Sciatic nerve (tissue), 2 donors: ENCODE results near the gene PCBP2. TPM values are rescaled to one million over a fixed set of nuclear protein-coding genes. Genes with fewer than 3 reads are reported as not detected.

Source experiments
- ATAC-seq: fragments of 200-7000 bp; cut with Tn5 transposase; one replicate; pipeline ENCODE4 v1.9.1; 2020; ENCODE audit warnings: mild to moderate bottlenecking, moderate library complexity
- DNase-seq: peaks from one replicate; pipeline ENCODE4 v3.0.0-alpha.2; 2020; ENCODE audit warnings: low spot score
- intact Hi-C: fragments of 100-400 bp; cut with DNase I; formaldehyde crosslinking; loops from one replicate; pipeline ENCODE4 v1.14.2; 2022
- total RNA-seq: library from RNA; stranded (reverse); fragmentation: NEBNext Ultra II Directional; extraction: Animal tissue kit (Norgen Biotek cat#: 25700); gene quantifications from one replicate; pipeline ENCODE4 v1.2.1, GENCODE V29; 2021
- donor health status: DM: no; HTN: no; CAD: no.
- donor health status: DM: no; HTN: no; CAD: no.

PCBP2 gene
- total RNA-seq, 1 donor from 2014 or later = 772 TPM

DNA sequence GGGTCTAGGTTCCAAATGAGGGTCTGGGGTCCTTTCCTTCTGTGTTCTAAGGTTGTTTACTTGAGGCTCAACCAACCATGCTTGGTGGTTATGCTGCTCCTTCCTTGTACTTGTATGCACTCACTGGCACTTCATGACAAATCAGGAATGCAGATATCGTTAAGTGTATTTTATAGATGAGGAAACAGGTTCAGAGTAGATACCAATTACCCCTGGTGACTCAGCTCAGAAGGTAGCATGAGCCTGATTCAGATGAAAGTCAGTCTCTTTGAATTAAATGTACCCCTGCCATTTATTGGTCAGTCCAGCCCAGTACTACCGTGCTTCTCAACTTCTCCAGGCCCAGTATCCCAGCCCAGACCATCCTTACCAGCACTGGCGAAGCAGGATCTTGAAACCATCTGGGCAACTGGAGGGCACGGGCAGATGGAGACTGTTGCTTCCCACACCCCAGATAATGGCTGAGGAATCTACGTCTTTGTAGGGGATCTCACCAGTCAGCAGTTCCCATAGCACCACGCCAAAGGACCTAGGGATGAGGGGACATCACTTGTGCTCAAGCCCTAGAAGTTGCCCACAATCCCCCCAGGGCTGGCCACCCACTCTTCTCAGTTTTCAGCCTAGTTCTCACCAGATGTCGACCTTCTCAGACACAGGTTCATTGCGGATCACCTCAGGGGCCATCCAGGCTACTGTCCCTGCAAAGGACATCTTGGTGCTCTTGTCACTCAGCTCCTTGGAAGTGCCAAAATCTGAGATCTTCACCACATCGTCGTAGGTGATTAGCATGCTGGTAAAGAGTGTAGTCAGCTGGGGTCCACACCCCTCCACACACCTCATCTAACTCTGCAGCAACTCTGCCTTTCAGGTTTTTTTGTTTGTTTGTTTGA, 33.0 kb downstream of the PCBP2 start:
- intact Hi-C loops = no loop called here
- DNase-seq (peak; percentile 46), ATAC-seq (no peak)

DNA sequence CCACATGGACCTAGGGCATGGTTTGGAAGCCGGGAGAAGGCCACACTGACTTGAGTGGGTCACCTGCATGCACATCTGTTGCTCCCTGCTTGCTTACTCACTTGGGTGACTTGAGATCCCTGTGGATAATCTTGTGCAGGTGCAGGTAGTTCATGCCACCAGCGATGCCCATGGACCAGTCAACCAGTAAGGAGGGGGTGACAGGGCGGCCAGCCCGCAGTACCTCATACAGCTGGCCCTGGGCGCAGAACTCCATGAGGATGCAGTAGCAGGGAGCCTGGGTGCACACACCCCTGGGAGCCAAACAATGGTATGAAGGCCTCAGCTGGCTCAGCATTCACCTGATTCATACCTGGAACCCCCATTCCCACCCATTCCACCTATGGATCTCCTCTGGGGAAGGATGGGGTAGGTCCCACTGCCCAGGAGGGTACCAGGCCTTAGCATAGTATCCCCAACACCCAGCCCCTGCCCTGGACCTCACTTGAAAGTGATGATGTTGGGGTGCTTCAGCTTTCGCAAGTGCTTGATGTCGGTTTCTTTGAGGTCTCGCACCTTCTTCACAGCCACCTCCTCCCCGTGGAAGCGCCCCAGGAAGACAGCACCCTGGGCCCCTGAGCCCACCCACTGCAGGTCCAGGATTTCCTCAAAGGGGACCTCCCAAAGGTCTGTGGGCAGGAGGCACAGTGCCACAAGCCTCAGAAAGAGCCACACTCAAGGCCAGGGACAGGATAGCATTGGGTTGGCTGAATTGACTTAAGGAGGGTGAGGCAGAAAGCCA, 34.2 kb downstream of the PCBP2 start:
- DNase-seq = peak; percentile 57
- no peak for ATAC-seq
- intact Hi-C loops = no loop called here

DNA sequence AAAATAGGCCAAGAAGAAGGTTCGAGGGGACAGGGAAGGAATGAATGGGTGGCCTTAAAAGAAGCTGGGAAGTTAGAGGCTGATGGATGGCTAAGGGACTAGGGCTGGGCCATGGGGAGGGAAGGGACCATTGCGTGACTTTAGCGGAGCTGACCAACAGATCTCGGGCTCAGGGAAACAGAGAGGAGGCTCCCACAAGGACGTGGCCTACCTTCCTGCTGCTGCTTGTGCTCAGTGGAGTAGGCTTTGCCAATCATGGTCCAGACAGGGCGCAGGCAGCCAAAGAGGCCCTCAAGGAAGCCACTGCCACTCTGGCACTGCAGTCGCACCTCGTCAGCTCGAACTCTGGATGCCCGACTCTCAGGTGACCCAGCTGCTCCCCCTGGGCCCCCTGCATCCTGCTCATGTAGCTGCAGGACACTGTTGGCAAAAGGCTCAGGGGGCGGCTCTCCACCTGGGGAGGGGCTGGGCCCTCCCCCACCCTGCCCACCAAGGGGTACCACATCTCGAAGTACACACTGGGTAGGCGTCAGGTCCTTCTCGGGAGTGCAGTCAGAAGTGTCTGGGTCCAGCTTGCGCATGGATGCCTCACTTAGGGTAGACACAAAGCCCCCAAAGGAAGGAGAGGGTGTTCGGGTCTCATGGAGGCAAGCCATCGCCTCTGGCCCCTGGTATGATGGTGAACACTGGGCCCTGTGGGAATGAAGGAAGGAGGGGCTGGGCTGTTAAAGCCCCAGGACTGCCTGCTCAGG, 35.0 kb downstream of the PCBP2 start:
- intact Hi-C loops = no loop called here
- peak; percentile 50 for DNase-seq
- no peak for ATAC-seq

- intact Hi-C loops = no loop called here
- ATAC-seq (no peak), DNase-seq (peak; percentile 30)
Observed at GRCh38 chr12:53489242-53489864, 37.5 kb downstream of the PCBP2 start.

GRCh38 chr12:53492188-53492587, 40.3 kb downstream of the PCBP2 start:
- intact Hi-C loops = no loop called here
- ATAC-seq = no peak
- DNase-seq = peak; percentile 57

- DNase-seq (peak; percentile 97), ATAC-seq (peak; percentile 95)
- intact Hi-C loops = no loop called here
Observed at GRCh38 chr12:53492830-53493609, 41.1 kb downstream of the PCBP2 start.

- intact Hi-C loops = no loop called here
- peak; percentile 54 for DNase-seq
- no peak for ATAC-seq
Observed at GRCh38 chr12:53493610-53494391, 41.9 kb downstream of the PCBP2 start.

DNA sequence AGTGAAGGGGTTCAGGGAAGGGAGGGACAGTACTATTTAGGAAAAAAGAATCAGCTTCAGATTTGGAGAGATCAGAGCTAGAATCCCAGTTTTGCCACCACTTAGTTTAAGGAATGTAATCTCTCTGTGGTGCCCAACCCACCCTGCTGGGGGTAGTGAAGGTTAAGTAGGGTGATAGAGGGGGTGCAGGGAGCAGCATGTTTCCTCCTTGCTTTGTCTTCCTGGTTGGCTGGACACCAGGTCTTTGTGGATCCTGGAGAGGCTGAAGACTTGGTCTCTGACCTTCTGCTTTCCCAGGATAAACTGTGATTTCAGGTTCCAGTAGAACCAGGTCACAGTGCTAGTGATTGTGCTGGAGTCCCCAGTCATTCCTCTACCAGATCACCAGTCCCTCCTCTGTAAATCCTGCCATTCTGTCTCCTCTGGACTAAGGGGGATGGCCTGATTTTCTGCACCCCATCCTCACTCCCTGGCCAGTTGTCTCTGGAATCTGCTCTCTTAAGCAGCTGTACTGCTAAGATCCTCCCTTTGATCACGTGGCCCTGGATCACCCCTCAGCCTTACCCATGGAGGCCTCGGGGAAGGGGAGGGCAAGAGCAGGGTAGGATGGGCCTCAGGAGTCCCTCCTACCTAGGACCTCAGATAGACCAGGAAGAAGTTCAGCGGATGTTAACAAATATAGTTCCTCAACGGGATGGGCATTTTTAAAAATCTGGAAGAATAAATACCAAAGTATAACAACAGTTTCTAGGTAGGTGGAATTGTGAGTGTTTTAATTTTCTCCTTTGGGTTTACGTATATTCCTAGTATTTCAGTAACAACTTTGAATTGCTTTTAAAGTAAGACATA, 44.2 kb downstream of the PCBP2 start:
- ATAC-seq = peak; percentile 35
- intact Hi-C loops = no loop called here
- DNase-seq = peak; percentile 82

GRCh38 chr12:53496752-53497032, 44.8 kb downstream of the PCBP2 start:
- intact Hi-C loops = no loop called here
- ATAC-seq (no peak), DNase-seq (no peak)

DNA sequence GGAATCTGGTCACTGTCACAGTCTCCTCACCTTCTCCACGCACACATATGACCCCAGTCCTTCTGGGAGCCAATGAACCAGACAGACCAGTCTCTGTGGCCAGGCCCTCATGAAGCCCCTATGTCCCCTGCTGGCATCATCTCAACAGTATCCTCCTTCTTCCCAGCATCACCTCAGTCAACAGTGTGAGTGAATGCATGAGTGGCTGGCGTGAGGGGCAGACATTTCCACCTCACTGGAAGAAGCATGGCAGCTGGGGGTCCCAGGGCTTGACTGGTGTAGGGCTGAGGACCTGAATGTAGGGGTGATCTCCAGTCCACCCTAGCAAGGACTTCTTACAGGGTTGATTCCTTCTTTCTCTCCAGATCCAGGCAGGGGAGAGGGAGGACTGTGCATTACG, 45.6 kb downstream of the PCBP2 start:
- intact Hi-C loops = no loop called here
- no peak for ATAC-seq
- DNase-seq = peak; percentile 54

GRCh38 chr12:53498235-53498630, 46.3 kb downstream of the PCBP2 start:
- ATAC-seq (no peak), DNase-seq (no peak)
- intact Hi-C loops = no loop called here

DNA sequence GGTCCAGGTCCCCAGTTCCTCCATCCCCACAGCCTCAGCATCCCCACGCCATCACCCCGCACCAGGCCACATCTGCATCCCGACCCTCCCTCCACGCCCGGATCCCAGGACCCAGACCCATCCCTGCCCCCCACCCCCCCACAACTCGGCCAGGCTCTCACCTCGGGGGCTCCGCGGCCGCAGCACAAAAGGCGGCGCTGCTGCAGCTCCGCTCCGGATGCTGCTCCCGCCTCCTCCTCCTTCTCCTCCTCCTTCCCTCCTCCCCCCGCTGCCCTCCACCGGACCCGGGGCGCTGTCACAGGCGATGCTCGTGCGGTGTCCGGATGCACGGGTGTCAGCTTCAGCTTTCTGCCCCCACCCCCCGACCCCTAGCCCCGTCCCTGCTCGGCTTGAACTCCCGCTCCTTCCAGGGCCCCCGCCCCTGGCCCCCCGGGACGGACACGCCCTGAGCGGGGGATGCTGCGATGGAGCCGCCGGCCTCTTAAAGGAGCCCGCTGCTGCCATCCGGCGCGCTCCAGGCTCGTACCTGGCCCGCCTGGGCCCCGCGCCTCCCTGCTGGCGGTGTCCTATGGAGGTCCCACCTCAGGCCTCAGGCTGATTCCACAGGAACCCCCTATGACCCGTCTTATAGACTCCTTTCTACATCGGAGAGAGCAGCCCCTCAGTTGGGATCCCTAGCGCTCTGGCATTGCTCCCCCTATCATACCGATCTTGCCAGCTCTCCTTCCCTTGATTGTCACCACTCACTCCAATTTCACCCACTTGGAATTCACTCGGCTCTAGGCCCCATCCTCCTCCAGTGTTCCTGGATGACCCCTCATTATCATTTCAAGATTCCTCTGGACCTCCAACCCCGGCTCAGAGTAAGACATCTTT, 47.6 kb downstream of the PCBP2 start, which contains the start of gene MAP3K12:
MAP3K12 (minus strand) TSS at position 193 of the 876 bp plus-strand sequence. CDS start 12,067 bp downstream, outside the sequence.
- peak; percentile 86 for DNase-seq
- peak; percentile 7 for ATAC-seq
- intact Hi-C loops = loop anchor here (10.0 kb wide), 2 partner anchors 45 to 145 kb away; partner anchors contain the start of gene PCBP2

DNA sequence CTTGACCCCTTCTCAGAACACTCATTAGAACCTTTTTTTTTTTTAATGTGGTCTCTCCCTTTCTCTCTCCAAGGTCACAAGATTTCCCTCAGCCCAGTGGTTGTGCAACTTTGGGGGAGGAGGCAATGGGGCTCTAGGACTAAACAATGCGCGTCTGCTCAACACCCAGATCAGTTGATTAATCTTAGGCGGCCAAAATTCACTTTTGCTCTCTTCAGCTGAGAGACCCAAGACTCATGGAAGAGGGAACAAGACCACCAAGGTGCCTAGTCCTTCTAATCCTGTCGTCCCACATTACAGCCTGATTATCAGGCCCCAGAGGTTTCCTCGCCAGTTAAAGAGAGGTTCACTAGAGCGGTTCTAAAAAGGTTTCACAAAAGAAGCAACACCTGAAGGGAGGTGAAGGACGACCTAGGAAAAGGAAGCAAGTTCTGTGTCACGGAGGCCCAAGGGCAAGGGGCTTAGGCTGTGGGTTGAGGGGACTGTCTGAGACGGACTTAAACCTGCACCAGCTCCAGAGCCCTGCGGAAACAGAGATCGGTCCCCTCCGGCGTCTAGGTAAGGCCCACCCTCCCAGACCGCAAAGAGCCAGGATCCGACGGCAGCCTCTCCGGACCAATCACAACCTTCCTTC, 48.4 kb downstream of the PCBP2 start:
- peak; percentile 81 for DNase-seq

DNA sequence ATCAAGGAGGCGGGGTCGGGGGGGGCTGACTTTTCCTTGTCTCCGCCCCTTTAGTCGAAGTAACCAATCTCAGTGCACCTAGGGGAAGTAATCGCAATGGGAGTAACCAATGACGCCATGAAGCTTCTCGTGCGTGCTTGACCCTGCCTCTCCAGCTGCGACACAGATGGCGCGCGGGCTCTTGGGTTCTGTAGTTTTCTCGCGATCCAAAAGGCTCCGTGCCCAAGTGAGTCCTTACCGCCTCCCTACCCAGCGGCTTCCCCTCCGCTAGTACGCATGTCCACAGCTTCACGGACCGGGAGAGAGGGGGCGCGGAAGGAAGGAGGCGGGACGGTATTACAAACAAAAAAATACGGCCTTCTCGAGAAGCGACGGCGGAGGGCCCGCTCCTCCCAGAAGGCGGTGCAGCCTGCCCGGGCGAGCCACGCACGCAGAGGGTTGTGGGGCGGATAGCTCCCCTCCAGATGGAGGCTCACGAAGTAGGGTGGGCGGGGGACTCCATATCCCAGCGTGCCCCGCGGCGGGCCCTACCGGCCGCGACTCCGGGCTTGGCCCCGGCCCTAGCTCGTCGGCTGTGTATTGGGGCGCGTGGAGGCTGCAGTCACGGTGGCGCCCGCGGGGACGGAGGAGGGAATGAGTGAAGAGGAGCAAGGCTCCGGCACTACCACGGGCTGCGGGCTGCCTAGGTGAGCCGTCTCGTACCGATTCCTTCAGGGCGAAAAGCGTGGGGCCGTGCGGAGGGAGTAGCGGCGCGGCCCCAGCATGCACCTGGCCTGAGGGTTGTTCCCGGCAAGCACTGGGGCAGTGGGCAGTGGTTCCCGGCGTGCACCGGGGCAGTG, 49.1 kb downstream of the PCBP2 start, which contains the start of gene TARBP2:
TARBP2 (plus strand) TSS at position 508 of the 839 bp plus-strand sequence; CDS start at position 634, 126 bp downstream.
- DNase-seq (peak; percentile 99), ATAC-seq (peak; percentile 91)
- intact Hi-C loops = loop anchor here (10.0 kb wide), 2 partner anchors 46 to 146 kb away; partner anchors contain the start of gene PCBP2

More for the DNA sequence above, 48.4 kb downstream of the PCBP2 start:
- ATAC-seq = peak; percentile 56
- intact Hi-C loops = loop anchor here (10.0 kb wide), 2 partner anchors 45 to 145 kb away; partner anchors contain the start of gene PCBP2
